HTR-8/SVneo (cell line): ENCODE data around the gene FMOD.

Experiments used
- DNase-seq: peaks from one replicate; pipeline ENCODE4 v3.0.0; 2011; ENCODE audit warnings: low spot score, mixed read lengths; ENCODE audit not compliant: insufficient read length
- FAIRE-seq: peaks from 2 replicates; lab custom pipeline; 2011; peaks lifted over from hg19 to GRCh38; lab: Jason Lieb, UNC

Gene FMOD

DNA sequence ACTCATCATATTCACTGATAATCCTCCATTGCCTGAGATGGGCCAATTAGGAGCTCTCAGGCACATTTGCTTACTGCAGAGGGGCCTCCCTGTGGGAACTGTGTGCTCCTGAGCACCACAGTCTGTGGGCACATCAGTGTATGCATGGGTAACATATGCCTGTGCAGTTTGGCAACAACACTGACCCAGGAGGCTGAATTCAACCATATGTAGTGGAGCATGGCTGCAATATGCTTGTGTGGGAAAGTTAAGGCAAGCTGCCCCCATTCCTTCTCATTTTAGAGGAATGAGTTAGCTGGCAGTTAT lies 11.8 kb upstream of the FMOD start:
- DNase-seq (no peak), FAIRE-seq (no peak)

- DNase-seq, result no peak
- FAIRE-seq, result no peak
Measured at GRCh38 chr1:203361945-203362719, 11.2 kb upstream of the FMOD start.

GRCh38 chr1:203360547-203361185 lies 9.7 kb upstream of the FMOD start:
- DNase-seq, result no peak
- no peak for FAIRE-seq

GRCh38 chr1:203359010-203359571 lies 8.2 kb upstream of the FMOD start:
- FAIRE-seq, result no peak

DNA sequence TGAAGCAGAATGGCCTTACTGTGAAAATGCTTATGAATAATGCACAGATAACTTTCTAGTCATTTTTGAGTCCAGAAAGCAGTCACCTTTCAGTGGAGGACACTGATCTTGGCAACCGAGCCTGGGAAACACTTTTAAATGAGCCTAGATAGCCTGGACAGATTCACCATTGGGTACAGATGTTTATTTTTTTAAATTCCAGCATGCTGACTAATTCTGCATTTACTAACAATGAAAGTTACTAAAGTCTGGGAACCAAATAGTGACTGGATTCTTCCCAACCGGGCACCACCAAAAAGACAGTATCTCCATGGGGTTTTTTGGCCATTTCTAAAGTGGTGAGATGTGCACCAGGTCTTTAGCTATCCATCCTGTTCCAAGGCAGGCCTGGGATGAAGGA lies 3.3 kb upstream of the FMOD start:
- DNase-seq (no peak), FAIRE-seq (no peak)

More at GRCh38 chr1:203359010-203359571, 8.2 kb upstream of the FMOD start:
- DNase-seq, result no peak

DNA sequence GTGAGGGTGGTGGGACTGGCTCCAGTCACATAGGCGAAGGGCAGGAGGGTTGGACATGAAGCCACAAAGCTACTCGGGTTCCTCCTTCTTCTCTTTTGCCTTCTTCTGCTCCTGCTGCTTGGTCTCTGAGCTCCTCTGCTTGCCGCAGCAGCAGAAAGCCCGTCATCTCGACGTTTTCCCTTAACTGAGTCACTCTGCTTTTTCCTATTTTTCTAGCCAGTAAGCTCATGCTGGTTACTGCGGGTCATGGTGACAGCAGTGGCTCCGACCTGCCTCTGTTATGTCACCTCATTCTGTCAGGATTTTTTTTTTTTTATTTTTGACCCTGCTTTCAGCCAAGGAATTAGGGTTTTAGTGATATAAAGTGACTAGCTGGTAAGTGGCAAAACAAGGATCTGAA lies 2.6 kb upstream of the FMOD start:
- DNase-seq (no peak), FAIRE-seq (no peak)

- FAIRE-seq (no peak), DNase-seq (no peak)
Measured at GRCh38 chr1:203349773-203350524, 973 bp downstream of the FMOD start.

DNA sequence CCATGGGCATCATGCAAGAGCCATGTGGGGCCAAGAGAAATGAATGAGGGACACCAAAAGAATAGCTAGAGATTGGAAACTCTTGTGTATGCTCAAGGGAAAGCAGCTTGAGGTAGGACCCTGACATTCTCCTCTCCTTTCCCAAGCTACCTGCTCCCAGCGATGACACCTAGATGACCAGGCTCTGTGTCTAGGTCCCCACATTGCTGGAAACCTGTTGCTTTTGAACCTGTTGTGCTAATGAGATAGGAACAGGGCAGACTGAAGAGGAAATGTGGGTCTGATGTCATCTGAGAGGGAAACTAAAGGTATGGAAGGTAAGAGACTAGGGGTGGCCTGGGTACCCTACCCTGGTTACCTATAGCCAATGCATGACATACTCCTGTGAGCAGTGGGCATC lies 1.8 kb downstream of the FMOD start:
- DNase-seq (no peak), FAIRE-seq (no peak)

DNA sequence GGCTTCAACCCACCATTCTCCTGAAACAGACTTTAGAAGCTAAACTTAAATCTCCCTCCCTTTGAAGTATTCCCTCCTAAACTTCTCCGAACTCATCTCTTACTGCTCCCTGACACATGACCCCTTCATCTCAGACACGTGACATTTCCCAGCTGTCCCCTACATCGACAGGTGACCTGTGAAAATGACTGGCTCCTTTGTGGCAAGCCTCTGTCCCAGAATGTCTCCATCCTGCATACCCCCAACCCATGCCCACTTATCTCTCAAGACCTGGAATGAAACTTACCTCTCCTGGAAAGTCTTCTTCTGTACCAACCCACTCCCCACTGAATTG lies 4.2 kb downstream of the FMOD start:
- FAIRE-seq (no peak), DNase-seq (no peak)

- FAIRE-seq (no peak), DNase-seq (no peak)
Measured at GRCh38 chr1:203346060-203346768, 4.7 kb downstream of the FMOD start.

- DNase-seq (no peak), FAIRE-seq (no peak)
Measured at GRCh38 chr1:203343956-203344754, 6.8 kb downstream of the FMOD start.

DNA sequence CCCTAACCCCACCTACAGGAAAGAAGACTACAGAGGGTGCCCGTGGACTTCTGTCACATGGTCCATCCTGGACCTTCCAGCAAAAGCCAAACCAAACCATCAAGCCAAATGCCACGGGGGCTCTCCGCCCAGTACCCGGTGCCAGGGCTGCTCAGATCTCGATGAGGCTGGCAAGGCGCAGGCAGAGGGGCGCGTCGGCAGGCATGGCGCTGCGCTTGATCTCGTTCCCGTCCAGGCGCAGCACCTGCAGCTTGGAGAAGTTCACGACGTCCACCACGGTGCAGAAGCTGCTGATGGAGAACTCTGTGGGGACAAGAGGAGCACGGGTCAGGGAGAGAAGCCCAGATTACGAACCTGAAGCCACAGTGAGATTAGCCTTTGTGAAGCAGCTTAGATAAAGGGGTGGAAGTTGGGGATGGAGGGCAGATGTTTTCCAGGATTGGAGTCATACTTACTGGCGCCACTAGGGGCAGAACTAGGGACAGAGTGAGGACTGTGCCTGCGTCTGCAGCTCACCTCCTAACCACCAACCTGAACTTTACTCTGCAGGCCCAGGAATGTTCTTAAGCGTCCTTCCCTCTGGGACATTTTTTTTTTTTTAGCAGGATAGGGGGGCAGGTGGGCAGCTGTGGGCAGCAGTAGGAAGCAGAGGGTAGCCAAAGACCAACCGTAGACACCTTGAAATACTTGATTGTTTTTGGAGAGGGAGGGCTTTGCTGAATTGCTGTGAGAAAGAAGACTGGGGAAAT lies 8.6 kb downstream of the FMOD start:
- DNase-seq, result peak; percentile 76
- no peak for FAIRE-seq

GRCh38 chr1:203340112-203340790 lies 10.7 kb downstream of the FMOD start:
- FAIRE-seq, result no peak
- DNase-seq, result peak; percentile 90

DNA sequence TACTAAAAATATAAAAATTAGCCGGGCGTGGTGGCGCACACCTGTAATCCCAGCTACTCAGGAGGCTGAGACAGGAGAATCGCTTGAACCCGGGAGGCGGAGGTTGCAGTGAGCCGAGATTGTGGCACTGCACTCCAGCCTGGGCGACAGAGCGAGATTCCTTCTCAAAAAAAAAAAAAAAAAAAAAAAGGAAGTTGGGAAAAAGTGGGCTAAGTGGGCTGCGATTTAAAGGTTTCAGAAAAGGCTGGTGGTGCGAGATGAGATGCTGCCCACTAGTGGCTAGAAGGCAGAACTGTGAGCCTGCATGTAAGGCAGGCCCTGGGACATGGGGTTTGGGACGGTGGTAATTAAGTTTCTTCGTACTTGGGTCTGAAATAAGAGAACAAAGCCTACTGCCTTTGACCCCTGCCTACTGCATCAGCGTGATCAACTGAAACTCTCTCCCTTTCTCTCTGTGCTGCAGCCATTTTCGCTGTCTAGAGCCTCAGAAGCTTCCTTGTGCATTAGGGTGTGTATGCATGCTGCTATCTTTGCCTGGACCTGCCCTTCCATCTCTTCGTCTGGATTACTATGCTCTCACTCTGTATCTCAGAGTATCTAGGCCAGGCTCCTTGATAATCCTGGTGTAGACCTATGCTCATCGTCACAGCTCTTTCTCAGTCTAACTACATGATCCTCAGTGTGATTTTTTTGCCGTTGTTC lies 12.4 kb downstream of the FMOD start:
- no peak for FAIRE-seq
- DNase-seq, result peak; percentile 79

DNA sequence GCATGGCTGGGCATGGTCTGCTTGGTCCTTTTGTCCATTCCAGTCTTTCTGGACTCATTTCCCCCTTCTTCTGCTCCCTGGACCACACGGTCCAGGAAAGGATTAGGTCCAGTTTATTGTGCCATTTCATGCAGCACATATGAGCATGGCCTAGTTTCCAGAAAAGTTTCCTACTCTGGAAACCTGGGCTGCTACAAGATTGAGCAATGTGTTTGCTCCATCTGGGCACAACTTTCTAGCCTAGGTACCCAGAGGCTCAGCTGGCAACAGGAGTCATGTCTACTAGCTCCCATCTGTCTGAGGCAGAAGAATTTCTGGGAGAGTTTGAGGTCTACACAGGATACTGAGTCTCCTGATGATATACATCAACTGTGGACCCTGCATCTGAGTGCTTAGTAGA lies 14.8 kb downstream of the FMOD start:
- FAIRE-seq, result no peak
- DNase-seq, result no peak

DNA sequence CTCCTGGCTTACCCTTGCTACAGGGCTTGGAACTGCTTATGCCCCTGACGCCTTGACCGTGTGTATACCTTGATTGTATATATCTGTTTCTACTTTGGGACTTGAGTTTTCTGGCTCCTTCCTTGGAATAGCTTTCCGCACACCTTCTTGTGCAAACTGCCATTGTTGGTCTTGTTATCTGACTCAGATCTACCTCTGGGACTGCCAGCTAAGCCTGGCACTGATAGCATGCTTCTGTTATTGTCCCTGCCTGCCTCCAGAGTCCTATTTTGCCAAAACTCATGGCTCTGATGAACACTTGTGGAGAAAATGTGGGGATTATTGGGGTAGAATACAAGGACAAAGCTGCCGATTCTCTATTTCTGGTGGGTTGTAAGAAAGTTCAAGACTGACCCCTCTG lies 15.4 kb downstream of the FMOD start:
- FAIRE-seq (no peak), DNase-seq (no peak)

DNA sequence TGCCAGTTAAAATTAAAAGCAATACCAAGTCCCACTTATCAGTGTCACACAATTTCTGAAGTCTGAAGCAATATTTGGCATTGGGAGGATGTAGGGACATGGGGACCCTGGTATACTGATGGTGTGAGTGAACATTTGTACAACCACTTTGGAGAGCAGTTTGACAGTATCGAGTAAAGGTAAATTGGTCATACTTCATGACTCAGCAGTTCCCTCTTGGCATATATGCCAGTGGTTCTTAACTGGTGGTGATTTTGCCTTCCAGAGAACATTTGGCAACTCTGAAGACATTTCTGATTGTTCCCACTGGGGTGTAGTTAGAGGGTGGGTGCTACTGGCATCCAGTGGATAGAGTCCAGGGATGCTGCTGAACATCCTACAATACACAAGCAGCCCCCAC lies 19.7 kb downstream of the FMOD start:
- DNase-seq, result no peak
- no peak for FAIRE-seq

DNA sequence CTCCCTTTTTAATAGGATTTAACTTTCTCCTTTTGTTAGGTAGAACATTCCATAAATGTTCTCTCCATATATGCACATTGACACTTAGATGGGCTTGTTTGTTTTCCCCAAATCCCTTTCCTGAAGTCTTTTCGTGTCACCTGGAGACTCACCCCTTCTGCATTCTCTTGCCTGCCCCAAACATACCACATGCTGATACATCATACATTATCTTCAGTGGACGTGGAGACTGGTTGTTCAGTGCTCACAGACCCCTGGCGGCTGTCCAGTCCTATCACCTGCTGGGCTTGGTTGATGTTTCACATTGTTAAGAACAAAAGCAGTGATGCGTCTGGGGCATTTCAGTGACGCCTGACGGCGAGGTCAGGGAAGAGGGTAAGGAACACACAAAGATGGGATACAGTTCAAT lies 22.2 kb downstream of the FMOD start:
- no peak for FAIRE-seq
- no peak for DNase-seq
